Activated T-helper 2 cell treated with anti-CD3 and anti-CD28 coated beads, Interferon-gamma antibody, Interleukin-2, Interleukin-4, amounts not matched to agents 10 μg/mL and 5 μg/mL and 100 μg/mL, durations not matched to agents 14 hours and 24 hours and 36 hours (primary cell): ENCODE results near the gene RAB10. TPM values are rescaled to one million over a fixed set of nuclear protein-coding genes. Genes with fewer than 3 reads are reported as not detected.
"Not testable (repeated sequence)": the region's sequence is repeated elsewhere in the genome, so short reads cannot be mapped to it uniquely, and the experiment has no call there.

Experiments used
- DNase-seq: peaks from one replicate; pipeline ENCODE4 v3.0.0; 2021; ENCODE audit warnings: low spot score
- H3K27ac Mint-ChIP-seq: one replicate; pipeline ENCODE4 v1.8.0; 2021; ENCODE audit warnings: mixed read lengths
- H3K27me3 Mint-ChIP-seq: one replicate; pipeline ENCODE4 v1.8.0; 2021; ENCODE audit warnings: low read depth, mixed read lengths
- H3K36me3 Mint-ChIP-seq: one replicate; pipeline ENCODE4 v1.8.0; 2021; ENCODE audit warnings: low read depth, mixed read lengths
- H3K4me1 Mint-ChIP-seq: one replicate; pipeline ENCODE4 v1.8.0; 2021; ENCODE audit warnings: low read depth, mixed read lengths
- H3K4me3 Mint-ChIP-seq: one replicate; pipeline ENCODE4 v1.8.0; 2021; ENCODE audit warnings: low read depth, mild to moderate bottlenecking, moderate library complexity, mixed read lengths
- H3K9me3 Mint-ChIP-seq: one replicate; pipeline ENCODE4 v1.8.0; 2021; ENCODE audit warnings: mixed read lengths
- intact Hi-C: fragments of 100-400 bp; cut with micrococcal nuclease; formaldehyde crosslinking; loops from one replicate; pipeline ENCODE4 v1.15.1; 2023
- total RNA-seq: library from RNA; stranded (reverse); gene quantifications from 2 replicates; pipeline ENCODE4 v1.2.3, GENCODE V29; 2022

Gene RAB10
- total RNA-seq, 1 donor from 2014 or later: 140 TPM

DNA sequence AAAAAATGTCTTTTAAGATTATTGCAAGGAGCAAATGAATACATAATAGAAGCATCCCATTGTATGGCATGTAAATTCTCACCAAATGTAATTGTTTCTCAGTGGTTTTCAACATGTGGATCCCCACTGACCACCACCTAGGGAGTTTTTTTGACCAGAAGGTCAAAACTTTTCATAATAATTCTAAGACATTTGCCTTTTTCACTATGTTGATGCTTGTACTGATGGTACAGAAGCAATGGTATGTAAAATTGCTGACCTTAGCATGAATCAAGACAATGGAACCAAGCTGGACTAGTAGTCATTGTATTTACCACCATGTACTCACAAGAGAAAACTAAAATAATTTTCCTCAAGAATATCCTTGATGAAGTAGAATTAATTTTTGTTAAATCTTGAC lies 36.8 kb downstream of the RAB10 start:
- peaks cover 64% of the 10 kb centered on the region for H3K4me1 Mint-ChIP-seq
- H3K27ac Mint-ChIP-seq: no peak overlapping the region
- no peaks in the 10 kb centered on the region for H3K9me3 Mint-ChIP-seq
- peaks cover 31% of the 10 kb centered on the region for H3K36me3 Mint-ChIP-seq
- no peaks in the 10 kb centered on the region for H3K27me3 Mint-ChIP-seq
- DNase-seq: no peak
- no peak overlapping the region for H3K4me3 Mint-ChIP-seq
- intact Hi-C loops: no loop called here

DNA sequence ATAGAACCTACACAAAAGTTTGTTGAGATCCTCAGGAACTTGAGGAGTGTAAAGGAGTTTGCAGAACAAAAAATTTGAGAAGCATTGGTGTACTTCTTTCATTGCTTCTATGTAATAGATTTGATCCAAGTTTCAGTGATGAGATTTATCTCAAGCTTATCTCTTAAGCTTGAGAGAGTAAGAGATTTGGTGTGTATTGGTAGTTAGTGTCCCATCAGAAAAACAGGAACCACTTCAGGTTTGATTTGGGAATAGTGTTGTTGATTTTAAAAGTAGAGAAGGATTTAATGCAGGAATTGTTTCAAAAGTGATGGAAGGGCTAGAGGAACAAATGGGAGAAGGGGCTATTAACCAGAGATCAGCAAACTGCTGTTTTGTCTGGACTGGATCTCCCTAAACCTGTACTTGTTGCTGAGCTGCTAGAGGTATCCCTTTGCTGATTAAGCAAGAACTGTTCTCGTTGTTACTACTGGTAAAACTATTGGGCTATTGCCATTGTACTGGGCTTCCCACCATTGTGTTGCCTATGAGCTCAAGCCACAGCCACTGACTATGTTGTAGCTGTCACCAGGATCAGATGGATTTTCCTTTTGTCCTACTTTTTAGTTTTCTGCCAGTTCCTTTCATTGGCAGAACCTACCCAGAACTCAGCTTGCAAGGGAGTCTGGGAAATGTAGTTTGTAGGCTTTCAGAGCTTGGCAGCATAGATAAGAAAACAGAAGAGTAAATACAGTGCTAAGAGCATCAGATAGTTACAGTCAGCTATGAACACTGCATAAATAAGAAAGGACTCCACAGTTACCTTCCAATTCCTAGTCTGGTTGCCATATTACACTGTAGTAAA lies 39.3 kb downstream of the RAB10 start:
- no peak for DNase-seq
- intact Hi-C loops: loop anchor here (2.0 kb wide), 1 partner anchor 82 kb away; no protein-coding TSS in a partner anchor
- H3K27me3 Mint-ChIP-seq: no peaks in the 10 kb centered on the region
- no peaks in the 10 kb centered on the region for H3K9me3 Mint-ChIP-seq
- H3K27ac Mint-ChIP-seq: no peak overlapping the region
- no peak overlapping the region for H3K4me3 Mint-ChIP-seq
- peaks cover 22% of the 10 kb centered on the region for H3K36me3 Mint-ChIP-seq
- H3K4me1 Mint-ChIP-seq: peaks cover 49% of the 10 kb centered on the region

DNA sequence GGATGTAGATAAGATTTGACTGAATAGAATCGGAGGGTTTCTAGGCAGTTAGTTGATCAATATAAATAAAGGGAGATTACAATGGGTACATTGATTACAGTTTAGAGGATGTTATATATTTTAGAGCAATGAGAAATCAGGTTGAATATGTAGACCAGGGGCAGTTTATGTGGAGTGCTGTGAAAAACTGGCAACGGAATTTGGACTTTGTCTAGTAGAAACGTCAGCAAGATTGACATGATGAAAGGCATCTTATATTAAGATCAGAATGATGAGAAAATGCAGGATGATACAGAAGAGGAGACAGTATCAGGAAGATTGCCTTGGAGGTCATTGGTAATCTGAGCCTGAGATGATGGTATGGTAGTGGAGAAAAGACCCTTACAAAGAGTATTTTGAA lies 39.9 kb downstream of the RAB10 start:
- Mint-ChIP-seq H3K9me3 (peaks cover 6% of the 10 kb centered on the region), H3K36me3 (peaks cover 29% of the 10 kb centered on the region), H3K27me3 (no peaks in the 10 kb centered on the region), H3K4me1 (peaks cover 48% of the 10 kb centered on the region), H3K27ac (no peak overlapping the region), H3K4me3 (no peak overlapping the region)
- no peak for DNase-seq
- intact Hi-C loops: loop anchor here (2.0 kb wide), 1 partner anchor 83 kb away; no protein-coding TSS in a partner anchor

DNA sequence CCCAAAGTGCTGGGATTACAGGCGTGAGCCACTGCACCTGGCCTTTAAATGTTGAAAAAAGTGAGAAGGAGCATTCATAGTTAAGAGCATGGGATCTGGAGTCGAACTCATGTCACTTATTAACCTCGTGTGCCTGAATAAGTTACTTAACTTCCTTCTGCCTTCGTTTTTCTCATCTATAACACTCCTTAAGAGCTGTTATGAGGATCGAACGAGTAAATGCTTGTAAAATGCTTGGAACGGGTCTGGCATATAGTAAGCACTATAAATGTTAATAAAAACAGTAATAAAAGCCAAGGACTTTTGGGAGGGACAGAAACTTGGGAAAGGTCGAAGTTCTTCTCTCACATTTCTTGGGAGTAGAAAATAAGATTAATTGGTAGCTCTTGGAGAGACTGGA lies 40.8 kb downstream of the RAB10 start:
- no peak overlapping the region for H3K27ac Mint-ChIP-seq
- peaks cover 37% of the 10 kb centered on the region for H3K36me3 Mint-ChIP-seq
- intact Hi-C loops: no loop called here
- no peak for DNase-seq
- H3K9me3 Mint-ChIP-seq: peaks cover 11% of the 10 kb centered on the region
- no peaks in the 10 kb centered on the region for H3K27me3 Mint-ChIP-seq
- H3K4me3 Mint-ChIP-seq: no peak overlapping the region
- peaks cover 44% of the 10 kb centered on the region for H3K4me1 Mint-ChIP-seq

DNA sequence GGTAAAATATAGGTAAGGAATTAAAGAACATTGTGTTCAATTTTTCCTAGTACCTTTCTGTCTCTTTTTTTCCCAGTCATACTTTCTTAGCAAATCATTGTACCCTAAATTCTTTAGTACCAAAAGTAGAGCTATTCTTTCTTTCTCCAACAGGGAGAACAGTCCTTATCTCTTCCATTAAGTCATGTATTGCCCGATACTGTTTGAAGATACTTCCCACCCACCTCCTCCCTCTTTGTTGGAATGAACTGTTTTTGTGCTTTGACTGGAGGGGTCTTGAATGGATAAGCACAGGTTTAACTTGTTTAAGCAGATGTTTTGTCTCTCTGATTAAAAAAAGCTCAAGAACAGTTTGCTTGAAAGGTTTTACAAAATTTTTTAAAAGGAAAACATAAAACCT lies 41.3 kb downstream of the RAB10 start:
- Mint-ChIP-seq H3K4me3 (no peak overlapping the region), H3K36me3 (peaks cover 39% of the 10 kb centered on the region), H3K4me1 (peaks cover 39% of the 10 kb centered on the region), H3K27me3 (no peaks in the 10 kb centered on the region), H3K9me3 (peaks cover 16% of the 10 kb centered on the region), H3K27ac (no peak overlapping the region)
- intact Hi-C loops: no loop called here
- DNase-seq: no peak

DNA sequence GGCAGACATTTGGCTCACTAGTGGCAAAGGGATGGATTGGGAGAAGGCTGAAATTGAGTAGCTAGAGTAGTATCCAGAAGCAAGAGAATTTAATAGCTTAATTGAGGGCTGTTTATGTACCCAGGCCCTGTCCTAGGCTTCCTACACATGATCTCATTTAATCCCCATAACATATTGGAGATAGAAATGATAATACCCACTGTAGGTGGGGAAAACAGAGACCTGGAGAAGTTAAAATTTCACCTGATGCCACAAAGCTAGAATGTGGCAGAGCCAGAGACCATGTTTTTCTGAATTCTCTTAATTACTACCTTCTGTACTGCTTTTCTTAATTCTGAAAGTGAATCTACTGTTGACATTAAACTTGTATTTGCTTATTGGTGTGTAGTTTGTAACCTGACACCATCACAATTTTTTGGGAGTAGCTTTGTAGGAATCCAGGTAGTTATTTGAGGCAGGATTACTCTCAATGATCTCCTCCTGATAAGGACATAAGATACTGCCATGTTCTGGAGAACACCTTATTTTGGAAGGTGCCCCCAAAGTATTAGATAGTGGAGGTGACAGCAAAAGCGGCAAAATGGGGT lies 42.2 kb downstream of the RAB10 start:
- intact Hi-C loops: no loop called here
- Mint-ChIP-seq H3K9me3 (peaks cover 26% of the 10 kb centered on the region), H3K27ac (no peak overlapping the region), H3K4me3 (no peak overlapping the region), H3K36me3 (peaks cover 48% of the 10 kb centered on the region), H3K27me3 (no peaks in the 10 kb centered on the region), H3K4me1 (peaks cover 32% of the 10 kb centered on the region)
- DNase-seq: no peak

DNA sequence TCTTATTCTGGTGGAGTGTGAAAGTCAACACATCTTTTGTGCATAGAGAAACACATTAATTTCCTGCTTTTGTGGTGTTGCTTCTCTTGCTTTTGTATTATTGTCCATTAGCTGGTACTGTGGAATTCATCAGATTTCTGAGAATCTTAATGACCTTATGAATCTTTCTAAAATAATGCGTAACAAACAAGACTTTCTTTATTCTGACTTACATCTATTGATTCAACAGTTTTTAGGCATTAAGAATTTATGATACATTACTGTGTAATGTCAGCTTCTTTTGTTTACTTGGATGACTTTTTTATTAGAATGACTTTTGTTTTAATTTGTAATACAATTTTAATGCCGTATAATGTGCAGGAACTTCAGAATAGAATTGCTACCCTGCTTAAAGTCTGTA lies 43.4 kb downstream of the RAB10 start:
- Mint-ChIP-seq H3K4me1 (peaks cover 32% of the 10 kb centered on the region), H3K27me3 (no peaks in the 10 kb centered on the region)
- no peak for DNase-seq

DNA sequence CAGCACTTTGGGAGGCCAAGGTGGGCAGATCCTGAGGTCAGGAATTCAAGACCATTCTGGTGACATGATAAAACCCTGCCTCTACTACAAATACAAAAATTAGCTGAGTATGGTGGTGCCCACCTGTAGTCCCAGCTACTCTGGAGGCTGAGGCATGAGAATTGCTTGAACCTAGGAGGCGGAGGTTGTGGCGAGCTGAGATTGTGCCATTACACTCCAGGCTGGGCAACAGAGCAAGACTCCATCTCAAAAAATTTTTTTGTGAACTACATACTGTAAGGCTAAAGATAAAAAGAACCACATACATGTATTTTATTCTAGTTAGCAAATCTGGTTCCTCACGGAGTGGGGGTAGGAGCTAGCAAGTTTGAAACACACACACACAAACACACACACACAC lies 45.1 kb downstream of the RAB10 start:
- peaks cover 67% of the 10 kb centered on the region for H3K36me3 Mint-ChIP-seq
- intact Hi-C loops: no loop called here
- no peak overlapping the region for H3K27ac Mint-ChIP-seq
- DNase-seq: no peak
- no peak overlapping the region for H3K4me3 Mint-ChIP-seq
- H3K9me3 Mint-ChIP-seq: peaks cover 39% of the 10 kb centered on the region
- H3K27me3 Mint-ChIP-seq: no peaks in the 10 kb centered on the region
- H3K4me1 Mint-ChIP-seq: peaks cover 24% of the 10 kb centered on the region

More for the DNA sequence above, 43.4 kb downstream of the RAB10 start:
- Mint-ChIP-seq H3K4me3 (no peak overlapping the region), H3K27ac (no peak overlapping the region), H3K9me3 (peaks cover 33% of the 10 kb centered on the region), H3K36me3 (peaks cover 58% of the 10 kb centered on the region)
- intact Hi-C loops: no loop called here

DNA sequence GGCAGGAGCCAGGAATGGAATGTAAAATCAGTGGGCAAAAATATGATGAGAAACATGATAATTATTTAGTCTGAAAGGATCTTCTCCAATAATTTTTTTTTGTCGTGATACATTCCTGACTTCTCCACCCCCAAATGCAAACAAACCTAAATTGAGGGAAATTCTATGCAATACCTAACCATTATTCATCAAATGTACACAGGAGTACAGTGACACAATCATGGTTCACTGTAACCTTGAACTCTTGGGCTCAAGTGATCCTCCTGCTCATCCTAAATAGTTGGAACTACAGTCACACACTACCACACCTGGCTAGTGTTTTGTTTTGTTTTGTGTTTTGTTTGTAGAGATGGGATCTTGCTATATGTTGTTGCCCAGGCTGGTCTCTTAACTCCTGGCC lies 46.5 kb downstream of the RAB10 start:
- H3K27ac Mint-ChIP-seq: no peak overlapping the region
- intact Hi-C loops: no loop called here
- H3K36me3 Mint-ChIP-seq: peaks cover 69% of the 10 kb centered on the region
- H3K9me3 Mint-ChIP-seq: peaks cover 42% of the 10 kb centered on the region
- no peak for DNase-seq
- H3K27me3 Mint-ChIP-seq: no peaks in the 10 kb centered on the region
- no peak overlapping the region for H3K4me3 Mint-ChIP-seq
- H3K4me1 Mint-ChIP-seq: peaks cover 20% of the 10 kb centered on the region

DNA sequence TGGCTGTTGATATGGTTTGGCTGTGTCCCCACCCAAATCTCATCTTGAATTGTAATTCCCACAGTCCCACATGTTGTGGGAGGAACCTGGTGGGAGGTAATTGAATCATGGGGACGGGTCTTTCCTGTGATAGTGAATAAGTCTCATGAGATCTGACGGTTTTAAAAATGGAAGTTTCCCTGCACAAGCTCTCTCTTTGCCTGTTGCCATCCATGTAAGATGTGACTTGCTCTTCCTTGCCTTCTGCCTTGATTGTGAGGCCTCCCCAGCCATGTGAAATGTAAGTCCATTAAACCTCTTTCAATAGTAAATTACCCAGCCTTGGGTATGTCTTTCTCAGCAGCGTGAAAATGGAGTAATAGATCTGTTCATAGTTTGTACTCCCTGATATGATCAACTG lies 47.0 kb downstream of the RAB10 start:
- peaks cover 42% of the 10 kb centered on the region for H3K9me3 Mint-ChIP-seq
- H3K27ac Mint-ChIP-seq, intact Hi-C loops, DNase-seq, H3K4me3 Mint-ChIP-seq, H3K27me3 Mint-ChIP-seq: not testable (repeated sequence)
- H3K4me1 Mint-ChIP-seq: peaks cover 16% of the 10 kb centered on the region
- peaks cover 67% of the 10 kb centered on the region for H3K36me3 Mint-ChIP-seq

DNA sequence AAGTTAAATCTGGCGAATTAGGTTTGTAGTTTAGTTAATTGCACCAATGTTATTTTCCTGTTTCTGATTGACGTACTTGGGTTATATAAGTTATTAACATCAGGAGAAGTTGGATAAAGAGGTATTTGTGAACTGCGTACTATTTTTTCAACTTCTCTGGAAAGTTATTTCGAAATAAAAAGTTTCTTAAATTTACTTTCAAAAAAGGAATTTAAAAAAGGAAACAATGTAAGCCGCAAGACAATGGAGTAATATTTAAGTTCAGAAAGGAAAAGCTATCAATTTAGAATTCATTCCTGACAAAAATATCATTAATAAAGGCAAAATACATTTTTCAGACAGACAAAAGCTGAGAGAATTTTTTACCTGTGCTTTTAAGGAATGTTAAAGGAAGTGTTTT lies 47.7 kb downstream of the RAB10 start:
- intact Hi-C loops: no loop called here
- no peaks in the 10 kb centered on the region for H3K27me3 Mint-ChIP-seq
- H3K27ac Mint-ChIP-seq: no peak overlapping the region
- no peak overlapping the region for H3K4me3 Mint-ChIP-seq
- H3K9me3 Mint-ChIP-seq: peaks cover 42% of the 10 kb centered on the region
- H3K4me1 Mint-ChIP-seq: peaks cover 20% of the 10 kb centered on the region
- no peak for DNase-seq
- peaks cover 72% of the 10 kb centered on the region for H3K36me3 Mint-ChIP-seq

DNA sequence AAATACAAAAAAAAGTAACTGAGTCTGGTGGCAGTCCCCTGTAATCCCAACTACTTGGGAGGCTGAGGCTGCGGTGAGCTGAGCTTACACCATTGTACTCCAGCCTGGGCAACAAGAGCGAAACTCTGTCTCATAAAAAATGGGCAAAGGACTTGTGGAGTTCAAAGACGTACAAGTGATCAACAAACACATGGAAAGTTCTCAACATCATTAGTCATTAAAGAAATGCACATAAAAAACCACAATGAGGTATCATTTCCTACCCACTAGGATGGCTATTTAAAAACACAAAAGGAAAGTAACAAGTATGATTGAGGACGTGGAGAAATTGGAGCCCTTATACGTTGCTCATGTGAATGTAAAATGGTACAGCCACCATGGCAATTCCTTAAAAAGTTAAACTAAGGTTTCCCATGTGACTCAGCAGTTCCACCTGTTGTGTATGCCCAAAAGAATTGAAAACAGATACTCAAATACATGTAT lies 52.3 kb downstream of the RAB10 start:
- intact Hi-C loops: loop anchor here (1.0 to 5.0 kb wide), 2 partner anchors 18 to 54 kb away; partner anchors contain the start of gene RAB10
- Mint-ChIP-seq H3K27ac (peak overlapping the region; percentile 72), H3K36me3 (peaks cover 43% of the 10 kb centered on the region), H3K4me3 (no peak overlapping the region), H3K27me3 (no peaks in the 10 kb centered on the region), H3K9me3 (peaks cover 15% of the 10 kb centered on the region), H3K4me1 (peaks cover 27% of the 10 kb centered on the region)
- no peak for DNase-seq

DNA sequence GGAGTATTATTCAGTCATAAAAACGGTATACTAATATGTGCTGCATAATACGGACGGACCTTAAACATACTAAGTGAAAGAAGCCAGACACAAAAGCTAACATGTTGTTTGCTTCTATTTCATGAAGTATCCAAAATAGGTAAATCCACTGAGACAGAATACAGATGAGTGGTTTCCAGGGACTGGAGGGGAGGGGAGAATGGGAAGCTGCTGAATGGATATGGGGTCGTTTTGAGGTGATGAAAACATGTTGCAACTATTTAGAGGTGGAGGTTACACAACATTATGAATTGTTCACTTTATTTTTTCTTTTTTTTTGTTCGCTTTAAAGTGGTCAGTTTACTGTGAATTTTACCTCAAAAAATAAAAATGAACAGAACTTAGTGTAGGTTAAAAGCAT lies 52.9 kb downstream of the RAB10 start:
- no peak for DNase-seq
- H3K4me3 Mint-ChIP-seq: no peak overlapping the region
- peaks cover 42% of the 10 kb centered on the region for H3K36me3 Mint-ChIP-seq
- peaks cover 32% of the 10 kb centered on the region for H3K4me1 Mint-ChIP-seq
- intact Hi-C loops: loop anchor here (1.0 to 5.0 kb wide), 2 partner anchors 18 to 54 kb away; partner anchors contain the start of gene RAB10
- H3K9me3 Mint-ChIP-seq: peaks cover 13% of the 10 kb centered on the region
- peak overlapping the region; percentile 65 for H3K27ac Mint-ChIP-seq
- no peaks in the 10 kb centered on the region for H3K27me3 Mint-ChIP-seq
